NCI-H82 treated with DMSO at 0.1 percent for 48 hours (cell line): ENCODE results near the gene MASP2.
"Not testable (repeated sequence)": the region's sequence is repeated elsewhere in the genome, so short reads cannot be mapped to it uniquely, and the experiment has no call there.

ENCODE experiments used
- DNase-seq: peaks from one replicate; lab custom pipeline; 2025; ENCODE audit not compliant: unreplicated experiment; lab: John Stamatoyannopoulos, UW

MASP2 gene

GRCh38 chr1:11039351-11040104 is 7.5 kb downstream of the MASP2 start:
- no peak for DNase-seq

- DNase-seq = peak; percentile 60
These were observed 9.3 kb downstream of the MASP2 start for GRCh38 chr1:11037740-11038182.

- DNase-seq = not testable (repeated sequence)
These were observed 9.9 kb downstream of the MASP2 start for GRCh38 chr1:11037019-11037739.

GRCh38 chr1:11031624-11032262 is 15.3 kb downstream of the MASP2 start:
- DNase-seq = no peak

- DNase-seq = no peak
These were observed 16.2 kb downstream of the MASP2 start for GRCh38 chr1:11030865-11031264.

GRCh38 chr1:11028018-11028417 is 19.0 kb downstream of the MASP2 start:
- DNase-seq = no peak

- DNase-seq = no peak
These were observed 19.7 kb downstream of the MASP2 start for GRCh38 chr1:11027316-11027715.

- no peak for DNase-seq
These were observed 20.1 kb downstream of the MASP2 start for GRCh38 chr1:11026903-11027302.

- no peak for DNase-seq
These were observed 21.0 kb downstream of the MASP2 start for GRCh38 chr1:11026052-11026451.

GRCh38 chr1:11025618-11026017 is 21.4 kb downstream of the MASP2 start:
- no peak for DNase-seq

GRCh38 chr1:11024874-11025203 is 22.2 kb downstream of the MASP2 start:
- DNase-seq = no peak

GRCh38 chr1:11024154-11024873 is 22.7 kb downstream of the MASP2 start:
- DNase-seq = no peak

GRCh38 chr1:11023201-11023600 is 23.8 kb downstream of the MASP2 start:
- no peak for DNase-seq

- no peak for DNase-seq
These were observed 27.1 kb downstream of the MASP2 start for GRCh38 chr1:11019971-11020370.

GRCh38 chr1:11019358-11019757 is 27.7 kb downstream of the MASP2 start:
- DNase-seq = not testable (repeated sequence)

GRCh38 chr1:11013160-11013531 is 33.9 kb downstream of the MASP2 start:
- no peak for DNase-seq

GRCh38 chr1:11012260-11013159 is 34.5 kb downstream of the MASP2 start, which contains the start of gene TARDBP:
TSS of gene TARDBP (plus strand) at chr1:11012654. CDS start at chr1:11013728, 1,074 bp downstream.
- DNase-seq = peak; percentile 83

- no peak for DNase-seq
These were observed 46.5 kb downstream of the MASP2 start for GRCh38 chr1:11000526-11000925.

GRCh38 chr1:10996100-10996499 is 50.9 kb downstream of the MASP2 start:
- DNase-seq = peak; percentile 38

GRCh38 chr1:10992864-10993263 is 54.2 kb downstream of the MASP2 start:
- DNase-seq = no peak
